KG1 (cell line): Measurements from ENCODE around the gene SORCS2.

Experiments
- DNase-seq: peaks from one replicate; lab custom pipeline; 2025; lab: John Stamatoyannopoulos, UW

SORCS2 gene

DNA sequence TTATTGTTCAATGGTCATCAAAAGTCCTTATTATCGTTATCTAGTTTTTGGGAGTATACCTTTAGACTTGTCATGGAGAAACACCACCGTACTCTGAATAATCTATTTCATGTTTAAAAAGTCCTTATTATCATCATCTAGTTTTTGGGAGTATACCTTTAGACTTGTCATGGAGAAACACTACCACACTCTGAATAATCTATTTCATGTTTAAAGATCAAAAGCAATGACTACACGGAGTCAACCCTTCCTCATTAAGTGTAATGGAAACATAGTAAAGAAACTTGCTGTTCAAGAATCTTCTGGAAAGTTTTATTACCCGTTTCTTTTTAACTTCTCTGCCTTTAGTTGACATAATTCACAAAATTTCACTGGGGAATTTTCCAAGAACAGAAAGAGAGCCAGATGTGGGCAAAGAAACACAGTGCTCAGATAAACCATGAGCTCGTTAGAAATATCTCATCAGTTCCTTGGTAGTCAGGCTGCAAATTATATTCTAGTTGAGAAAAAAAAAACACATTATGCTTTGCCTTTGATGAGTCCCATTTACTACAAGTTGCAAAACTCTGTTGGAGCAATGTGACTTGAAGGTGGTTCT lies 588.5 kb downstream of the SORCS2 start:
- DNase-seq, result no peak

DNA sequence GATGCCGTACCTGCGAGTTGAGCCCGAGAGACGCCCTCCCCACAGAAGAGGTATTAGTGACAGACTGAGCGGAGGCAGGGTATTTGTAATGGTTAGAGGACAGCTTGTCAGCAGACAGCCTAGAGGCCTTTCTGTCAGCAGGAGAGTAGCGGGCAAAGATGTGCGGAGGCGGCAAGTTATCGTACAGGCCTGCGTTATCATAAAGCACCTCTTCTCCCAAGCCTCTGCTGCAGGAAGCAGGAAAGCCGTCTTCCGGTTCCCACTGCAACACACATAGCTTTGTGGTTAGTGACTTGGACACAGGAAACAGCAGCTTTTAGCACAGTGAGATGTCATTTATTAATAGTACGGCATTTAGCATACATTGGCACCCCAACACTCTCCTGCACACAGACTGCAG lies 589.0 kb downstream of the SORCS2 start:
- no peak for DNase-seq

DNA sequence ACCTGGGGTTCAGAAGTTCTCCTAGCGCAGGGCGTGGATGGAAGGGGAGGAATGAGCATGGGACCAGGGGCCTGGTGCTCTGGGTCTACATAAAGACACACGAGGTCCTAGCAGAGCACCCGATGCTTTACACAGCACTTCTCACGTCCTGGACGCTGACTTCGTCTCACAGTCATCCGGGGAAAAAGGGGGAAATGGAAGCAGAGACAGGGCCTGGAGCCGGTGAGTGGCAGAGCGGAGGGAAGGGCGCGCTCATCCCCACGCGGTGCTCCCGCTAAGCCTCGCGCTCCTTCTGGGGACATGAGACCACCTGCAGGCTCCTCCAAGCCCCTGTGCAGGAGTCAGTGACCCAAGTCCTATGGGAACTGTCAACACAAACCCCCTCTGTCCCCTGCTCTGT lies 589.7 kb downstream of the SORCS2 start:
- no peak for DNase-seq

DNA sequence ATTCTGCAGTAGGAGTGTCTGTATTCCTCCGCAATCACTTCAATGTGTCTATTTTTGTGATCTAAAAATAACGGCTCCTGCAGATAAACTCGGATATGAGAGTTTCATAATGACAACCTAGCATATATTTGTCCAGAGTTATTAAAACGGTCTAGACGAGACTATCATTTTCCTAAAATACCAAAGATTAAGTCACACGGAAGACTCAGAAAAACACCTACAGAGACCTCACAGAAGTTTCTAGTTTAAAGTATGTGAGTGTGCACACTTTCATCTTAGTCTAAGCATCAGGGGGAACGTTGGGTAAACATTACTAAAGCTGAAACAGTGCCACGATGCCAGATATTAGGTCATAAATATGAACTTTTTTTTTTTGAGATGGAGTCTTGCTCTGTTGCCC lies 590.4 kb downstream of the SORCS2 start:
- no peak for DNase-seq

DNA sequence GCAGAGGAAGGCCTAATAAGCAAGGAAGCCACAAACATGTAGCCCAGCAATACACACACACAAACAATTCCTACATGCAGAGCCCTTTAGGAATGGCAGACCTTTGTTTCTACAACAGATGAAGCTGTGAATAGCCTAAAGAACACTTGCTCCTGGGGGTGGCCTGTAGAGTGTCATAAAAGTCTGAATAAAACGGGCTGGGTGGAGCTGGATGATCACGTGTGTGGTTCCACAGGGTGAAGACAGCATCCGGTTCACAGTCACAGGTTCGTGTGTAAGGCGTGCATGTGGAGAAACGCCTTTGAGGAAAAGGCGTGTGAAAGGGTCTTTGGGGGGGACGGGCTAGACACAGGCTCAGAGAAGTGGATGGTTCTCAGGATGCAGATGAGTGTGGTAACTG lies 591.2 kb downstream of the SORCS2 start:
- DNase-seq, result no peak

DNA sequence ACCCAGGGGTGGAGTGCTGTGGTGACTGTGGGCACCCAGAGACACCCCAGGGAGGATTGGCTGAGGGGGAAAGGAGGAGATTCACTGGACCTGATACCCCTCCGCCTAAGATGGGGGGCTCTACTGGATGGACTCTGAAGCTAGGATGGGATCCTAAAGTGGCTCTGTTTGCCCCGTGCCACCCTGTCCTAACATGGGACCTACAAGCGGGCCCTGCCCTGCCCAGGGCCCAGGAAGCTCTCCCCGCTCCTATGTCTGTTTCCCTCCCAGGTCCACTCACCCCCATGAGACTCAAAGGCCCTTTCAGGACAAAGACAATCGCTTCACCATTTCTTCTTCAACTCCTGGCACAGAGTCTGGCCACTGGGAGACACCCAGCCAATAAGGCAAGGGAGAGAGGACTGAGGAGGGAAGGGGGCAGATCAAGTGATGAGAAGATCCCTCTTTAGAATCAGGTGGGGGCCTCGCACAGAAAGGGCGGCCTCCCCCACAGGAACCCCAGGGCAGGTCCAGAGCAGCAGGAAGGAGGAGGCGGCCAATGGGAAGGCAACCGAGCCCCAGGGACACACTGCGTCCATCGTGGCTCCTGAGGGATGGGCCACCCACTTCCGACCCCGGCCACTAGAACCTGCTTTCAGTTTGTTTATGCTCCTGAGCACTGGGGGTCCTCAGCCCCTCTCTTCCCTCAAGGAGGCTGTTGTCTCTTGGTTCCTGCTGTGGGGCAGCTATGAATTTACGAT lies 592.0 kb downstream of the SORCS2 start:
- DNase-seq, result no peak

DNA sequence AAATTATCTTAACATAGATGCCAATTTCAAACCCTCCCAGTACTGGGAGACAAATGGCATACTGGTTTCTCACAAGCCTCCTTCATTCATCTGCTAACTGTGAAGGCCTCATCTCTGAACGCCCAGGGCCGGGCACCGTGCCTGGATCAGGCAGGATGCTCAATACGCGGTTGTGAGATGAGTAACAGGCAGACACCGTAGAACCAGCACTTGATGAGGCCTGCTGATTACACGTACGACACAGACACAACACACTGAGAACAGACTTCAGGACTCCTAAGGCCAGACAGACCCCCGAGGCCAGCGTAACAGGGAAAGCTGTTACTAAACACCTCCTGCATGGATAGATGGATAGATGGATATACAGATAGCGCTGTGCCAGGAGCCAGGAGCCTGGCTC lies 592.7 kb downstream of the SORCS2 start:
- no peak for DNase-seq

DNA sequence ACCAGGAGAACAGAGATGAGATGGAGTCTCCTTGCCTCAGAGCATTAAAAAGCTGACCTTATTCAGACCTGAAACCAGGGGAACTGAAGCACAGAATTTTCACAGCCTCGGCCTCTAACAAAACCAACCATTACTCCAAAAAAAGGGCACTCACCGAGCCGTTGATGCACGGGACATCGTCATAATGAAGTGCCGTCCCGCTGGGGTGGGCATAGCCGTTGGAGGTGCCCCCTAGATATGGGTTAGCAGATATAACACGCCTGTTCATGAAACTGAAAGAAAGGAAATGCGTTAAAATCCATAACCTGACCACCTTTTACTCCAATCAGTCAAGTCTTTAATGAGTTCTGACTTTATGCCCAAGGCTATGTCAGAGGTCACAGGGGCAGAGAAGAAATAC lies 593.7 kb downstream of the SORCS2 start:
- no peak for DNase-seq

DNA sequence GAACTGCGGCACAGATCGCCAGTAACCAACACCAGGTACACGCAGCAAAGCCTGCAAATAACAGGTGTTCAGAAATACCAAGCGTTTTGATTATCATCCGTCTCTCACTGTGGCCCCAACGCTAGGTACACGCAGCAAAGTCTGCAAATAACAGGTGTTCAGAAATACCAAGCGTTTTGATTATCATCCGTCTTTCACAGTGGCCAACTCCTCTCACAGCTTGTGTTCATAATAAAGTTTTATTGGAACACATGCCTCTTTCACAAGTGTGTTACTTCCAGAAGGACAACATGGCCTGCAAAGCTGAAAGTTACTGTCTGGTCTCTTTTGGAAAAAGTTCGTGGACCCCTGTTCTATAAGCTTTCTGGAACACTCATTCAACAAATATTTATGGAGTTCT lies 594.2 kb downstream of the SORCS2 start:
- no peak for DNase-seq

DNA sequence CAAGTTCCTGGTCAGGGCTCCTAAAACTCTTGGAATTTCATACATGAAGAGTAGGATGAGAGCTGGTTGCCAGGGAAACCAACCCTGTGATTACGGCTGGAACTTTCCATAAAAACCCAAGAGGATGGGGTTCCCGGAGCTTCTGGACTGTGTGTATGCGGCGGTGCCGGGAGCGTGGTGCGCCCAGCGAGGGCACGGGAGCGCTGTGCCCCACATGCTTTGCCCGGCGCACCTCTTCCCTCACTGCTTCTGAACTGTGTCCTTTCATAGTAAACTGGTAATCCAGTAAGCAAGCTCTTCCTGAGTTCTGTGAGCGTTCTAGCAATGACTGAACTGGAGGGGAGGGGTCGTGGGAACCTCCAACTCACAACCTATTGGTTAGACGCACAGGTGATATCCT lies 594.7 kb downstream of the SORCS2 start:
- no peak for DNase-seq

DNA sequence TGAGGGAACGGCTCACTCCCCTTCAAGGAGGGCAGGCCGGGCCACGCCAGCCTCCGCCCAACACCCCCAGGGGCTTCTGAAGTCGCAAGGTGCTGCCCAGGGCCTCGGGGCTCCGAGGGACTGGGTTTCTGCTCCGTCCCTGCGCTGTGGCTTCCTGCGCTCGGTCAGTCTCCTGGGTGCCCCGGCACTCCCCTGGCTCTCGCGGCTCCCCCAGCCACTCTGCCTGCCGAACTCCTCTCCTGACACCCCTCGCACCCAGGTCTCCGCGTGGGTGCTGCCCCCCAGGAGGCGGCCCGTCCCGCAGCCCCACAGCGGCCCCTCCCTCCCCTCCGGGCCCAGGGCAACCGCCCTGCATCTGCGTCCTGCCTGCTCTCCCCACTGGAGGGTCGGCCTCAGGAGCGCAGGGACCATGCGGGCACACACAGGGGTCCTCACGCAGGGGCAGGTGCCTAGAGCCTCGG lies 595.4 kb downstream of the SORCS2 start:
- no peak for DNase-seq

DNA sequence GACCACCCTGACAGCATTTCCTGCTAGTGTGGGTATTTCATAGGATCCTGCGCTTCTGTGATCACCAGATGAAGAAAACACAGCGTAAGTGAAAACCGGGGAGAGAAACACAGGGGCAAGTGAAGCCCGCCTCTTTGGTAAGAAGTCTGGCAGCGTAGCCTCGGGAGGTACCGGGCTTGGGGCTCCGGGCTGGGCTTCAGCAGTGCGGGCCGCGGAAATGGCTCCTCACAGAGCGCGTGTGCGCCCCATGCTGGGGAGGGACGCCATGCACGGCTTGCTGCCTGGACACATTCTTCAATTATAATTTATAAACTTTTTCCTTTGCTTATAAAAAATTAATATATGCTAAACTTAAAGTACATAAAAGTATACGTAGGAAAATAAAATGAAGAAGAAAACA lies 595.9 kb downstream of the SORCS2 start:
- DNase-seq, result no peak

DNA sequence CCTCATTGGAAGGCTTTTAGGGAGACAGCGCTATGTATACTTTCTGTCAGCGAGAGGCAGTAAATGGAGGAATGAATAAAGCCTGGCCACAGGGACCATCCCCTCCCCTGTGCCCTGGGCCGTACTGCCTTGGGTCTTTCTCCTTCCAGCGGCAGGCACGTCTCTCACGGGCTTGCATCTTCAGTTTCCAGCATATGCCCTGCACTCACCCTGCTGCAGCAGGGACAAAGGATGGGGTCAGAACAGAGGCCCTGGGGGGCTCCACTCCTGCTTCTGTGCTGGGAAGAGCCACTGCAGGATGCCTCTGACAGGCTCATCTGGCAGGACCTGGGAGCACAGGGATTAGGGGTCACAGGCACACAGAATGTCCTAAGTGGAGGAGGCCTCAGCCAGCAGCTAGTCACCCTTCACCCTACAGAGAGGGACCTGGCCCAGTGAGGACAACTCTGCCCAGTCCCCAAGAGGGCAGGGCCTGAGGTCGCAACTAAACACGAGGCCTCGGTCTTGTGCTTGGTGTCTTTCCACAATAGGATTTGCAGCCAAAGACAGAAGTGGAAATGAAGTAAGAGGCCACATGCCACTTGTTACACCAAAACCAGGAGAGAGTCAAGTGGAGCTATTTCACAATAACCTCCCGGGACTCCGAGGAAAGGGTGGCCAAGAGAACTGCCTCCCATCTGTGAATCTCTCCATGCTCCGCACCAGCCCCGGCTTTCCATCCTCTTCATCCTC lies 596.5 kb downstream of the SORCS2 start:
- DNase-seq, result no peak

DNA sequence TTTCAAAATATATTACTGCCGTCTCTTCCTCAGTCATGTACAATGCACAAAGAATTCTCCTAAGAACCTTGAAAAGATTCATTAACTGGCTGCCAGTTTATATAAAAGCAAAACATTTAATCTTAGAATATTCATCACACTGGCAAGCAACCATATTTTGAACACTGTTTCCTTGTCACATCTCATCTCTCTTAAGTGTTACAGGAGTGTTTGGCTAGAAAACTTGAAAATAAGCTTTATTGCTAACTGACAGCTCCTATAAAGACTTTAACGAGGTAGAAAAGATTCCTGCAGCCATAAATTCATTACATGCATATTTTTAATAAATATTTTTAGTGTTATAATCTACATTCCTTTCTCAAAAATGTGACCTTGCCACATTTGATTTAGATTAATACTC lies 597.7 kb downstream of the SORCS2 start:
- DNase-seq, result no peak

DNA sequence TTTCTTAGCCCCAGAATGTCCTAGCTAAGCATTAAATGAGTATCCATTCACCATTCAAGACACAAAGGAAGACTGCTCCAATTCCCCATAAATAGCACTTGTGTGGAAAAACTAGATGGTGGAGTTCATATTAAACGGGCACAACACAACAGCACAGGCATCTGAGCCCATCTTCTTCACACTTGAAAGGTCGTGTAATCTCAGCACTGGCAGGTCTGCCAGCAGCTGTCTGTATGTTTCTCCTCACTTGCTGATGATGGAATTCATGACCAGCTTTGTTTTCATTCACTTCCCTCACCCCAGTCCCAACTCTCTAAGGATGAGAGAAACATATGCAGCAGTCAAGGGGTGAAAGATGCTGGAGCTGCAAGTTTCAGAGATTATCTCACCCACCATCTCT lies 598.7 kb downstream of the SORCS2 start:
- DNase-seq, result no peak
